Measurements from ENCODE around the gene TMEM50A. TPM values are rescaled to one million over a fixed set of nuclear protein-coding genes. Genes with fewer than 3 reads are reported as not detected.
"Not testable (repeated sequence)": the region's sequence is repeated elsewhere in the genome, so short reads cannot be mapped to it uniquely, and the experiment has no call there.

TMEM50A gene
- total RNA-seq (ENCODE audit: low replicate concordance), result 80.3 and 81.6 TPM in 2 replicates
- long read RNA-seq, transcript TMEM50A-201 (7 exons, 2,683 nt), result major isoform, 251 of 274 reads
- long read RNA-seq, partial matches to known transcripts, result 15 of 274 reads
- long read RNA-seq, other reads (novel, unspliced or antisense), result 3 of 274 reads

DNA sequence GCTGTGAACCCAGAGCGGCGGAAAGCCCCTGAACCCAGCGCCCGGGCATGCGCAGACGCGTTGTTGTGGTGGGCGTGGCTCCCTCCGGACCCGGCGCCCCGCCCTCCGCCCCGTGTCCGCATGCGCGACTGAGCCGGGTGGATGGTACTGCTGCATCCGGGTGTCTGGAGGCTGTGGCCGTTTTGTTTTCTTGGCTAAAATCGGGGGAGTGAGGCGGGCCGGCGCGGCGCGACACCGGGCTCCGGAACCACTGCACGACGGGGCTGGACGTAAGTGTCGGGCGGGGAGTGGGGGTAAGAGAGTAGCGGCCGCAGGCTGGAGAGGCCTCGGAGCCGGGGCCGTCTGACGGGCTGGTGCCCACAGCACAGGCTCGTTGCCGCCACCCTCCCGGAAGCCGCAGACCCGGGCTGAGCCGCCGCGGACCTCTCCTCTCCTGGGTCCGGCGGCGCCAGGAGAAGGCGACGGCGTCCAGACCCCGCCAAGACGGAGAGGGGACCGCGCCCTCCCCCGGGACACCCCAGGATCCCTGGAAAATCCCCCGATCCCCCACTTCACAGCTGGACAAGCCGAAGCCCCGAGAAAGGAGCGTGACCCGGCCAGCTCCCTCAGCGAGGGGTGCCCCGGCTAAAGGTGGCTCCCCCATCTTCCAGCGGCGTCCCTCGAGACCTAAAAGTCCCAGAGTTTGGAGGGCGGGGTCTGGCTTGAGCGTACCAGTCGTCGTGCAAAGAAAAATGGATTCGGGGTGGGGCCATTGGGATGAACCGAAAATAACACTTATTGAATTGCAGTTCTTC lies at the start of gene TMEM50A:
Gene TMEM50A, plus strand, starts transcription at position 147 of the 794 bp plus-strand sequence. CDS start 2,153 bp downstream, outside the sequence.
- no peaks in the 10 kb centered on the region for H3K9me3 Mint-ChIP-seq
- H3K36me3 Mint-ChIP-seq, result peaks cover 3% of the 10 kb centered on the region

DNA sequence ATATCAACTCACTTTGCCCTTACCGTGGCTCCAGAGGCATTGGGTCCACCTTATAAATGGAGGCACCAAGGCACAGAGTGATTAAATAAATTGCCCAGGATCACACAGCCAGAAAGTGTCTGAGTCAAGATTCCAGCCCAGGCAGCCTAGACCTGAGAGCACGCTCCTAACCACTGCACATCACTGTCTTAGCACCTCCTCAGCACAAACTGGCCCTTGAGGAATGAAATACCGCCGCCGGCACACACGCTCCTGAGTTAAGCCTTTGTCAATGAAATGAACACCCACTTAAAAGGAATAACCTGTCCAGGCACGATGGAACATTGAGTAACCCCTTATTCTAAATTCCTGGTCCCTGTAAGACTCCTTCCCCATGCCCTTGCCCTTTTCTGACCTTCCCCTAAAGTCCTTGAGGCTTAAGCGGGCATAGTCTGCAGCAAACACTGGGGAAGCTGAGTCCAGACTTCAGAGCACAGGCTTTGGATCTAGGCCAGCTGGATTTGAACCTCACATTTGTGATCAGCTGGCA lies 49.5 kb upstream of the TMEM50A start:
- not testable (repeated sequence) for H3K27ac Mint-ChIP-seq; H3K4me1 Mint-ChIP-seq (ENCODE audit: unreplicated experiment); H3K4me3 Mint-ChIP-seq; H3K36me3 Mint-ChIP-seq; H3K27me3 Mint-ChIP-seq; DNase-seq (ENCODE audit: extremely low spot score, unreplicated experiment); H3K9me3 Mint-ChIP-seq

More for the DNA sequence above, at the start of gene TMEM50A:
- Mint-ChIP-seq H3K4me3 (peak within 1 kb of the TSS; percentile 96), H3K4me1 (ENCODE audit: unreplicated experiment) (peaks cover 15% of the 10 kb centered on the region), H3K27ac (peak within 1 kb of the TSS; percentile 86), H3K27me3 (no peaks in the 10 kb centered on the region)
- no peak for TF ChIP-seq CTCF (conservative IDR thresholded peaks at IDR 0.05)
- peak; percentile 94 for DNase-seq (ENCODE audit: extremely low spot score, unreplicated experiment)

DNA sequence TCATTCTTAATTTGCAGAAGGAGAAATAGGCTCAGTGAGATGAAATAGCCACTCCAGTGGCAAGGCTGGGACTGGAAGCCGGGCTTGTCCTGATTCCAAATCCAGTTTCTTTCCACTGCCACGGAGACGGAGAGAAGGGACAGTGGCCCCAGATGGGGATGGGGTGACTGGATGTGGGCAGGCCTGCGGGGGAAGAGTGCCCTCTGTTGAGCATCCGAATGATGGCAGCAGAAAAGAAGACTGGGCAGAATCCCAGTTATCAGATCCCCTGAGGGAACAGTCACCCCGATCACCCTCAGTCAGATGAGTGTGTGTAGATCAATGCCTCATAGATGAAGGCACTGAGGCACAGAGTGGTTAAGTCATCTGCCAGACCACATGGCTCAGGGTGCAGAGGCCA lies 48.1 kb upstream of the TMEM50A start:
- DNase-seq (ENCODE audit: extremely low spot score, unreplicated experiment); H3K4me1 Mint-ChIP-seq (ENCODE audit: unreplicated experiment); H3K4me3 Mint-ChIP-seq; H3K9me3 Mint-ChIP-seq; H3K27me3 Mint-ChIP-seq; H3K27ac Mint-ChIP-seq; H3K36me3 Mint-ChIP-seq: not testable (repeated sequence)

- H3K27ac Mint-ChIP-seq; DNase-seq (ENCODE audit: extremely low spot score, unreplicated experiment); H3K36me3 Mint-ChIP-seq; H3K9me3 Mint-ChIP-seq; H3K4me3 Mint-ChIP-seq; H3K4me1 Mint-ChIP-seq (ENCODE audit: unreplicated experiment); H3K27me3 Mint-ChIP-seq: not testable (repeated sequence)
These were observed 44.7 kb upstream of the TMEM50A start for GRCh38 chr1:25293426-25293825.

- not testable (repeated sequence) for H3K4me3 Mint-ChIP-seq; H3K4me1 Mint-ChIP-seq (ENCODE audit: unreplicated experiment); H3K36me3 Mint-ChIP-seq; H3K27ac Mint-ChIP-seq; DNase-seq (ENCODE audit: extremely low spot score, unreplicated experiment); H3K27me3 Mint-ChIP-seq; H3K9me3 Mint-ChIP-seq
These were observed 43.0 kb upstream of the TMEM50A start for GRCh38 chr1:25294889-25295826.

- H3K9me3 Mint-ChIP-seq; H3K4me3 Mint-ChIP-seq; DNase-seq (ENCODE audit: extremely low spot score, unreplicated experiment); H3K4me1 Mint-ChIP-seq (ENCODE audit: unreplicated experiment); H3K27me3 Mint-ChIP-seq; H3K27ac Mint-ChIP-seq; H3K36me3 Mint-ChIP-seq: not testable (repeated sequence)
These were observed 41.6 kb upstream of the TMEM50A start for GRCh38 chr1:25296501-25296900.

- not testable (repeated sequence) for H3K4me1 Mint-ChIP-seq (ENCODE audit: unreplicated experiment); H3K27ac Mint-ChIP-seq; DNase-seq (ENCODE audit: extremely low spot score, unreplicated experiment); H3K27me3 Mint-ChIP-seq; H3K36me3 Mint-ChIP-seq; H3K9me3 Mint-ChIP-seq; H3K4me3 Mint-ChIP-seq
These were observed 37.4 kb upstream of the TMEM50A start for GRCh38 chr1:25300729-25301128.

DNA sequence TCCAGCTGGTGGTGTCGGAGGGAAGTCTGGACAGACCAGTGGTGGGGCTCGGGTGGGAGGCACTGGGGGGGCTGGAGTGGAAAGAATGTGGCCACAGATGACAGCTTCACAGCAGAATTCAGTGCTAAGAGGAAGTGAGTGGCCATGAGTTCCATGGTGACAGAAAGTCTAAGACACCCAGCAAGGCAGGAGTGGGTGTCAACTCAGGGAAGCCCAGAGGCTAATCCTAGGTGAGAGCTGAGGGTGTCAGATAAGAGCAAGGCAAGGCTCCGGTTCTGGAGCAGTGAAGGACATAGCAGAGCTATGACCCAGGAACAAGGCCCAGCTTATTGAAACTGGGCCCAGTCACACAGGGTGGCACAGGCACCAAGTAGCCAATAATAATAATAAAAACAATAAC lies 35.8 kb upstream of the TMEM50A start:
- not testable (repeated sequence) for H3K27ac Mint-ChIP-seq; H3K9me3 Mint-ChIP-seq; H3K4me3 Mint-ChIP-seq; H3K4me1 Mint-ChIP-seq (ENCODE audit: unreplicated experiment); H3K27me3 Mint-ChIP-seq; DNase-seq (ENCODE audit: extremely low spot score, unreplicated experiment); H3K36me3 Mint-ChIP-seq

GRCh38 chr1:25304936-25305335 lies 33.2 kb upstream of the TMEM50A start:
- H3K4me3 Mint-ChIP-seq; H3K9me3 Mint-ChIP-seq; H3K27ac Mint-ChIP-seq; H3K36me3 Mint-ChIP-seq; H3K4me1 Mint-ChIP-seq (ENCODE audit: unreplicated experiment); DNase-seq (ENCODE audit: extremely low spot score, unreplicated experiment); H3K27me3 Mint-ChIP-seq: not testable (repeated sequence)

GRCh38 chr1:25308168-25308567 lies 30.0 kb upstream of the TMEM50A start:
- not testable (repeated sequence) for H3K4me3 Mint-ChIP-seq; H3K9me3 Mint-ChIP-seq; H3K4me1 Mint-ChIP-seq (ENCODE audit: unreplicated experiment); H3K36me3 Mint-ChIP-seq; H3K27ac Mint-ChIP-seq; DNase-seq (ENCODE audit: extremely low spot score, unreplicated experiment); H3K27me3 Mint-ChIP-seq

GRCh38 chr1:25309085-25309484 lies 29.0 kb upstream of the TMEM50A start:
- not testable (repeated sequence) for H3K9me3 Mint-ChIP-seq; H3K36me3 Mint-ChIP-seq; DNase-seq (ENCODE audit: extremely low spot score, unreplicated experiment); H3K4me1 Mint-ChIP-seq (ENCODE audit: unreplicated experiment); H3K27ac Mint-ChIP-seq; H3K4me3 Mint-ChIP-seq; H3K27me3 Mint-ChIP-seq

DNA sequence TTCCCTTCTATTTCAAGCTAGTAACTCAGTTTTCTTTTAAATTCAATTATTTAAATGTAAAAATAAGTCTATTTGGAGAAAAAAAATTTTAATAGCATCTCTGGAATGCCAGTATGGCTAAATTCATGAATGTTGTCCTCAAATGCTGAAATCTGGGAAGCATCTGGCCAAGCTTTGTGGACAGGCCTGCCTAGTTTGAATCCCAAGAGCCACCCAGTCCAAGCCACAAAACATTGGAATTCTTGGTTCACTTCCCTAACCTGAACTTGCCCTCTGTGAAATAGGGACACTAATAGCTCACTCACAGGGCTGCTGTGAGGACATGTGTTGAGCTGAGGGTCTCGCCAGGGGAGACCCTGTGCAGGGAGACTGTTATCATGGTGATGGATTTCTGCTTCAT lies 28.6 kb upstream of the TMEM50A start:
- H3K4me1 Mint-ChIP-seq (ENCODE audit: unreplicated experiment); H3K4me3 Mint-ChIP-seq; H3K27me3 Mint-ChIP-seq; H3K9me3 Mint-ChIP-seq; H3K27ac Mint-ChIP-seq; H3K36me3 Mint-ChIP-seq; DNase-seq (ENCODE audit: extremely low spot score, unreplicated experiment): not testable (repeated sequence)

Measured in type B pancreatic cell (in vitro differentiated cells).